Fibroblast of skin of left biceps (primary cell): ENCODE measurements around the gene TRIM43B.
"Not testable (repeated sequence)": the region's sequence is repeated elsewhere in the genome, so short reads cannot be mapped to it uniquely, and the experiment has no call there.

Source experiments
- DNase-seq, 2 experiments: peaks; one replicate each; pipeline ENCODE4 v3.0.0-alpha.2; 2013; ENCODE audit warnings: low read depth in 2 of 2

The TRIM43B gene

GRCh38 chr2:95433973-95434372, 50.6 kb downstream of the TRIM43B start:
- not testable (repeated sequence) for DNase-seq

GRCh38 chr2:95433373-95433772, 51.2 kb downstream of the TRIM43B start:
- DNase-seq, result not testable (repeated sequence)

- not testable (repeated sequence) for DNase-seq
Observed at GRCh38 chr2:95429748-95430467, 54.6 kb downstream of the TRIM43B start.

GRCh38 chr2:95427196-95427867, 57.2 kb downstream of the TRIM43B start:
- DNase-seq, result not testable (repeated sequence)
